K562 (cell line): ENCODE data around the gene DPAGT1. TPM values are rescaled to one million over a fixed set of nuclear protein-coding genes. Genes with fewer than 3 reads are reported as not detected.

Experiments
- AFF1 ChIP-seq, 2 experiments: fragments of 450-650 bp; IDR thresholded peaks; 2 replicates each; pipeline ENCODE4 v1.6.1; 2018; ENCODE audit warnings: mild to moderate bottlenecking in 2 of 2, low read depth in 1 of 2; ENCODE audit not compliant: partially characterized antibody in 2 of 2
- CCNT2 ChIP-seq: IDR thresholded peaks from 2 replicates; pipeline ENCODE4 v1.6.1; 2011; ENCODE audit warnings: borderline replicate concordance, low read depth, mild to moderate bottlenecking, moderate library complexity, mixed read lengths, low read length; ENCODE audit not compliant: insufficient read length; ENCODE audit errors: extremely low read depth
- CREB3L1 ChIP-seq: fragments of 450-650 bp; IDR thresholded peaks from 2 replicates; pipeline ENCODE4 v1.6.1; 2014; ENCODE audit warnings: low read depth, mild to moderate bottlenecking, moderate library complexity, borderline replicate concordance
- CTCFL ChIP-seq: IDR thresholded peaks from 2 replicates; pipeline ENCODE4 v1.6.1; 2011; ENCODE audit warnings: borderline replicate concordance, low read depth, mild to moderate bottlenecking, moderate library complexity, low read length; ENCODE audit not compliant: insufficient read depth, poor library complexity, severe bottlenecking
- FOS ChIP-seq: IDR thresholded peaks from 3 replicates; pipeline ENCODE4 v1.6.1; 2011; ENCODE audit not compliant: insufficient read length; ENCODE audit errors: extremely low read depth
- KAT8 ChIP-seq: fragments of 450-650 bp; IDR thresholded peaks from 2 replicates; pipeline ENCODE4 v1.6.1; 2016; ENCODE audit warnings: low read depth, mild to moderate bottlenecking
- MEIS2 ChIP-seq: fragments of 450-650 bp; IDR thresholded peaks from 2 replicates; pipeline ENCODE4 v1.6.1; 2014; ENCODE audit warnings: mild to moderate bottlenecking; ENCODE audit not compliant: partially characterized antibody
- MXI1 ChIP-seq: IDR thresholded peaks from 2 replicates; pipeline ENCODE4 v1.6.1; 2011; ENCODE audit warnings: low read depth, mild to moderate bottlenecking, improper control_type of control experiment, low read length
- NFRKB ChIP-seq: fragments of 450-650 bp; IDR thresholded peaks from 2 replicates; pipeline ENCODE4 v1.6.1; 2016; ENCODE audit warnings: low read depth
- POLR2G ChIP-seq: fragments of 200-400 bp; formaldehyde crosslinking; IDR thresholded peaks from 2 replicates; pipeline ENCODE4 v1.6.1; 2017; ENCODE audit warnings: low read depth, mild to moderate bottlenecking, antibody characterized with exemption, low read length, moderate library complexity
- SMARCE1 ChIP-seq: fragments of 450-650 bp; IDR thresholded peaks from 2 replicates; pipeline ENCODE4 v1.7.1; 2016; ENCODE audit warnings: mild to moderate bottlenecking
- ZNF507 ChIP-seq: conservative IDR thresholded peaks from 2 replicates; pipeline ENCODE4 v1.6.1; 2017; ENCODE audit warnings: missing genetic modification characterization, missing compliant biosample characterization
- ZNF695 ChIP-seq: fragments of 450-650 bp; formaldehyde crosslinking; IDR thresholded peaks from 2 replicates; pipeline ENCODE4 v1.4.0; 2020; ENCODE audit warnings: mild to moderate bottlenecking, moderate library complexity
- polyA plus RNA-seq, 8 experiments: library from polyadenylated mRNA; depleted of rRNA in 4 of 8; stranded (reverse) in 5 of 8; unstranded in 3 of 8; fragments of >200 nt; fragmentation: Nextera tagmentation in 2 of 8; fragmentation: Illumina TruSeq in 1 of 8; extraction: Ambion mirVana in 2 of 8; extraction: Trizol in 1 of 8; gene quantifications; 2 replicates each; pipeline versions ENCODE4 v1.2.1 to v1.2.3, GENCODE V29; 2011 to 2014; ENCODE audit warnings: inconsistent platforms in 1 of 8, missing spikeins in 1 of 8
- total RNA-seq, 7 experiments: library from RNA; depleted of rRNA in 6 of 7; stranded (reverse); fragments of >200 nt in 6 of 7; fragmentation: Illumina TruSeq in 2 of 7; extraction: Trizol in 2 of 7; gene quantifications; 2 replicates each; pipeline versions ENCODE4 v1.2.1 to v1.2.3, GENCODE V29; 2011 to 2021; ENCODE audit warnings: low replicate concordance in 1 of 7

DPAGT1 gene
- total and polyA plus RNA-seq, 9 of the 15 experiments (the other 6 are each of a cell fraction or from before 2014, with no cell fraction given), result 29.9 to 135 (median 85.0) TPM

- TF ChIP-seq CREB3L1, result 0 out of 2 replicates have a peak, but pooled peaks have one; percentile 34
- TF ChIP-seq CTCFL, result peak; percentile 21
- peak; percentile 12 to 75 for TF ChIP-seq AFF1 (IDR thresholded peaks at IDR 0.05; ENCODE audit: low read depth in 1 of 2, partially characterized antibody in 2 of 2)
- no peak for TF ChIP-seq ZNF695 (CRISPR knock-in tag)
- TF ChIP-seq KAT8, result no peak
- peak; percentile 81; the same call in 1 of the 2 replicates for TF ChIP-seq NFRKB
- peak; percentile 48 for TF ChIP-seq MXI1
- TF ChIP-seq MEIS2, result peak; percentile 61
- TF ChIP-seq POLR2G, result peak; percentile 90
- no peak for TF ChIP-seq ZNF507
- peak; percentile 87 for TF ChIP-seq FOS
- no peak; the same call in 1 of the 2 replicates for TF ChIP-seq SMARCE1
- TF ChIP-seq CCNT2, result peak; percentile 87
These were observed 34.1 kb downstream of the DPAGT1 start, which contains the start of gene VPS11 (continued) for GRCh38 chr11:119067371-119068222.
